MCF 10A (cell line): ENCODE measurements around the gene HSDL2. TPM values are rescaled to one million over a fixed set of nuclear protein-coding genes. Genes with fewer than 3 reads are reported as not detected.
"Not testable (repeated sequence)": the region's sequence is repeated elsewhere in the genome, so short reads cannot be mapped to it uniquely, and the experiment has no call there.

Experiments used
- BruUV-seq: library from RNA; stranded (reverse); fragments of 400-500 nt; replicated peaks from 2 replicates; lab custom pipeline; 2021; lab: Mats Ljungman, UMichigan
- CTCF ChIA-PET: fragments of 300-600 bp; sonication (Branson Sonifier 250); formaldehyde crosslinking; extraction: SDS; loops from one replicate; lab custom pipeline; 2021; ENCODE audit warnings: antibody characterized with exemption, inconsistent platforms; lab: Yijun Ruan, JAX
- POLR2A ChIA-PET: fragments of 300-600, 350-650 bp; sonication (Branson Sonifier 250); formaldehyde crosslinking; extraction: SDS; loops from one replicate; lab custom pipeline; 2020; ENCODE audit warnings: antibody characterized with exemption, inconsistent platforms; lab: Yijun Ruan, JAX
- DNase-seq: peaks from one replicate; pipeline ENCODE4 v3.0.0-alpha.2; 2018; ENCODE audit not compliant: unreplicated experiment
- H3K27ac Mint-ChIP-seq: one replicate; pipeline ENCODE4 v1.8.0; 2022; ENCODE audit warnings: mild to moderate bottlenecking, low read depth, mixed read lengths; ENCODE audit not compliant: unreplicated experiment
- H3K27me3 Mint-ChIP-seq: one replicate; pipeline ENCODE4 v1.8.0; 2022; ENCODE audit warnings: mixed read lengths; ENCODE audit not compliant: insufficient read depth, unreplicated experiment
- H3K36me3 Mint-ChIP-seq: one replicate; pipeline ENCODE4 v1.8.0; 2022; ENCODE audit warnings: mild to moderate bottlenecking, moderate library complexity, mixed read lengths; ENCODE audit not compliant: insufficient read depth, unreplicated experiment
- H3K4me1 Mint-ChIP-seq: one replicate; pipeline ENCODE4 v1.8.0; 2022; ENCODE audit warnings: mixed read lengths; ENCODE audit not compliant: insufficient read depth, unreplicated experiment
- H3K4me3 Mint-ChIP-seq: one replicate; pipeline ENCODE4 v1.8.0; 2022; ENCODE audit warnings: mild to moderate bottlenecking, moderate library complexity, mixed read lengths; ENCODE audit not compliant: unreplicated experiment
- H3K9me3 Mint-ChIP-seq: one replicate; pipeline ENCODE4 v1.8.0; 2022; ENCODE audit warnings: mixed read lengths; ENCODE audit not compliant: unreplicated experiment
- intact Hi-C: fragments of 100-400 bp; cut with micrococcal nuclease; formaldehyde crosslinking; loops from 2 replicates; pipeline ENCODE4 v1.14.1; 2022
- total RNA-seq: library from RNA; stranded (reverse); gene quantifications from 2 replicates; pipeline ENCODE4 v1.2.3, GENCODE V29; 2022
- TF ChIP-seq, protein P1 (sequence below): fragments of 200-600 bp; IDR thresholded peaks from one replicate; pipeline ENCODE4 v1.8.0; 2022; ENCODE audit warnings: antibody characterized with exemption, mild to moderate bottlenecking; ENCODE audit not compliant: unreplicated experiment

HSDL2 gene
- total RNA-seq, 1 experiment from 2014 or later: 26.7 TPM

DNA sequence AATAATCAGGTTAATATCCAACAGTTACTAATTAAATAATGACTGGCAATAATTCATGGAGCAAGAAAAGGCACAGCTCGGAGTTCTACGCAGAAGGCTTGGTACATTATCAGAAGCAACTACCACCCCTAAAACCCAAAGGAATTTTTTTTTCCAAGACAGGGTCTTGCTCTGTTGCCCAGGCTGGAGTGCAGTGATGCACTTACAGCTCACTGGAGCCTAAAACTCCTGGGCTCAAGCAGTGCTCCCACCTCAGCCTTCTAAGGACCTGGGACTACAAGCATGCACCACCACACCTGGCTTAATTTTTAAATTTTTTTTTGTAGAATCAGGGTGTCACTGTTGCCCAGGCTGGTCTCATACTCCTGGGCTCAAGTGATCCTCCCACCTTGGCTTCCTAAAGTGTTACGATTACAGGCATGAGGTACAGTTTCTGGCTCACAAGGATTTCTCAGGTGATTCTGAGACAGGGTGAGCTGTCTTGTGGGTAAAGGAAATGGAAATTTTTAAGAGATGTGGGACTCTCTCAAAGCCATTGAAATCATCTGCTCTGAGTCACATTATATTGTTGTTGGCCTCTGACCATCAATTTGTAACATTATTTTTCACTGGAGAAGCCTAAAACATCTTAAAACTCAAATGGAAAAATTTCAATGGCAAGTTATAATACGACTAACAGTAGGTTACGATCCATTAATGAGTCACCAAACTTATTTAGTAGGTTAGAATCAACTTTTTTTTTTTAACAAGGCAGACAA, 19.7 kb upstream of the HSDL2 start:
- no peaks in the 10 kb centered on the region for H3K27me3 Mint-ChIP-seq
- no TSS peak for BruUV-seq
- H3K36me3 Mint-ChIP-seq: no peaks in the 10 kb centered on the region
- ChIA-PET CTCF (interaction anchor here (0.6 to 5.0 kb wide), 31 partner anchors 10 to 482 kb away, joined by 3 to 110 read pairs (median 6); partner anchors contain the start of gene HSDL2), POLR2A (interaction anchor here (0.5 to 4.1 kb wide), 7 partner anchors 15 to 601 kb away, joined by 3 to 33 read pairs (median 4); partner anchors contain the start of gene HSDL2)
- peak overlapping the region; percentile 23 for H3K27ac Mint-ChIP-seq
- DNase-seq: peak; percentile 60
- H3K4me3 Mint-ChIP-seq: no peak overlapping the region
- H3K9me3 Mint-ChIP-seq: peaks cover 5% of the 10 kb centered on the region
- TF ChIP-seq, protein P1, sequence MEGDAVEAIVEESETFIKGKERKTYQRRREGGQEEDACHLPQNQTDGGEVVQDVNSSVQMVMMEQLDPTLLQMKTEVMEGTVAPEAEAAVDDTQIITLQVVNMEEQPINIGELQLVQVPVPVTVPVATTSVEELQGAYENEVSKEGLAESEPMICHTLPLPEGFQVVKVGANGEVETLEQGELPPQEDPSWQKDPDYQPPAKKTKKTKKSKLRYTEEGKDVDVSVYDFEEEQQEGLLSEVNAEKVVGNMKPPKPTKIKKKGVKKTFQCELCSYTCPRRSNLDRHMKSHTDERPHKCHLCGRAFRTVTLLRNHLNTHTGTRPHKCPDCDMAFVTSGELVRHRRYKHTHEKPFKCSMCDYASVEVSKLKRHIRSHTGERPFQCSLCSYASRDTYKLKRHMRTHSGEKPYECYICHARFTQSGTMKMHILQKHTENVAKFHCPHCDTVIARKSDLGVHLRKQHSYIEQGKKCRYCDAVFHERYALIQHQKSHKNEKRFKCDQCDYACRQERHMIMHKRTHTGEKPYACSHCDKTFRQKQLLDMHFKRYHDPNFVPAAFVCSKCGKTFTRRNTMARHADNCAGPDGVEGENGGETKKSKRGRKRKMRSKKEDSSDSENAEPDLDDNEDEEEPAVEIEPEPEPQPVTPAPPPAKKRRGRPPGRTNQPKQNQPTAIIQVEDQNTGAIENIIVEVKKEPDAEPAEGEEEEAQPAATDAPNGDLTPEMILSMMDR: no peak
- intact Hi-C loops: loop anchor here (2.0 to 10.0 kb wide), 2 partner anchors 273 to 595 kb away; no protein-coding TSS in a partner anchor
- peaks cover 11% of the 10 kb centered on the region for H3K4me1 Mint-ChIP-seq

DNA sequence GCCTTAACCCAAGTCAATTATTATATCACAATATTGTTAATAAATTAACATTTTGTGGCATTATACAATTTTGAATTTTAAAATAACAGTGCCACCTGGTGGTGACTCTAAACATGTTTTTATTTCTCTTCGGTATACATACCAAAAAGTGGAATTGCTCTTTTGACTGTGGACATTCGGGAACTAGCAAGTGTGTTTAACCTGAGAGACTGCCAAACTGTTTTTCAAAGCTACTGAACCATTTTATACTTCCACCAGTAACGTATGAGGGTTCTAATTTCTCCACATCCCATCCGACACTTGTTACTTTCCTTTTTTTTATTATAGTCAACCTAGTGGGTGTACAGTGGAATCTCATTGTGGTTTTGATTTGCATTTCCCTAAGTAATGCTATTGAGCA, 18.3 kb upstream of the HSDL2 start:
- H3K27me3 Mint-ChIP-seq: no peaks in the 10 kb centered on the region
- POLR2A ChIA-PET: interaction anchor here (0.6 to 4.1 kb wide), 6 partner anchors 18 to 270 kb away, joined by 3 to 33 read pairs (median 4); partner anchors contain the start of genes HSDL2 and PTBP3

DNA sequence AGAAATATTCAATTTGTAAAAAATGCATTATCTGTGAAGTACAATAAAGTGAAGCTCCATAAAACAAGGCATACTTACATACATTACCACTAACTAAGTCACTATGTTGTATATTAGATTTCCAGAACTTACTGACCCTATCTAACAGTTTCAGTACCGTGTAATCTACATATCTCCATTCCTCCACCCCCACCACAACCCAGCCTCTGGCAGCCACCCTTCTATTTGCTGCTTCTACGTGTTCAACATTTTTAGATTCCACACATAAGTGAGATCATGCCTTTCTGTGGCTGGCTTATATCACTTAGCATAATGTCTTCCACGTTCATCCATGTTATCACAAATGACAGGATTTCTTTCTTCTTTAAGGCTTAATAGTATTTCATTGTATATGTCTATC, 15.1 kb upstream of the HSDL2 start:
- Mint-ChIP-seq H3K27ac (no peak overlapping the region), H3K36me3 (no peaks in the 10 kb centered on the region), H3K9me3 (peaks cover 13% of the 10 kb centered on the region), H3K4me3 (no peak overlapping the region), H3K4me1 (peaks cover 5% of the 10 kb centered on the region), H3K27me3 (no peaks in the 10 kb centered on the region)
- intact Hi-C loops: loop anchor here (10.0 kb wide), 1 partner anchor 600 kb away; no protein-coding TSS in a partner anchor
- BruUV-seq: no TSS peak
- DNase-seq: no peak
- CTCF ChIA-PET: interaction anchor here (0.6 to 3.9 kb wide), 4 partner anchors 246 to 268 kb away, joined by 3 to 25 read pairs (median 4); no protein-coding TSS in a partner anchor
- TF ChIP-seq, protein P1: no peak
- POLR2A ChIA-PET: interaction anchor here (1.0 kb wide), 1 partner anchor 14 kb away, joined by 5 read pairs; no protein-coding TSS in a partner anchor

More for the DNA sequence above, 18.3 kb upstream of the HSDL2 start:
- BruUV-seq: no TSS peak
- Mint-ChIP-seq H3K27ac (no peak overlapping the region), H3K9me3 (peaks cover 10% of the 10 kb centered on the region), H3K4me3 (no peak overlapping the region), H3K36me3 (no peaks in the 10 kb centered on the region), H3K4me1 (peaks cover 5% of the 10 kb centered on the region)
- DNase-seq: peak; percentile 48
- TF ChIP-seq, protein P1: peak; percentile 34
- CTCF ChIA-PET: interaction anchor here (0.5 to 5.0 kb wide), 36 partner anchors 9 to 1217 kb away, joined by 3 to 110 read pairs (median 4); partner anchors contain the start of gene HSDL2
- intact Hi-C loops: loop anchor here (1.0 to 10.0 kb wide), 6 partner anchors 27 to 597 kb away; no protein-coding TSS in a partner anchor

DNA sequence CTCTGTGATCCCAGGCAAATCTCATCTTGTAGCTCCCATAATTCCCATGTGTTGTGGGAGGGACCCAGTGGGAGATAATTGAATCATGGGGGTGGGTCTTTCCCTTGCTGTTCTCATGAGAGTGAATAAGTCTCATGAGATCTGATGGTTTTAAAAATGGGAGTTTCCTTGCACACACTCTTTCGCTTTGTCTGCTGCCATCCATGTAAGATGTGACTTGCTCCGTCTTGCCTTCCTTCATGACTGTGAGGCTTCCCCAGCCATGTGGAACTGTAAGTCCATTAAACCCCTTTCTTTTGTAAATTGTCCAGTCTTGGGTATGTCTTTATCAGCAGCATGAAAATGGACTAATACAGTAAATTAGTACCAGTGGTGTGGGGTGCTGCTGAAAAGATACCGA, 14.7 kb upstream of the HSDL2 start:
- ChIA-PET POLR2A (interaction anchor here (1.0 kb wide), 1 partner anchor 14 kb away, joined by 5 read pairs; no protein-coding TSS in a partner anchor), CTCF (interaction anchor here (0.6 to 3.9 kb wide), 3 partner anchors 252 to 422 kb away, joined by 3 to 25 read pairs (median 4); no protein-coding TSS in a partner anchor)
- intact Hi-C loops: loop anchor here (10.0 kb wide), 1 partner anchor 600 kb away; no protein-coding TSS in a partner anchor
- H3K4me1 Mint-ChIP-seq, H3K4me3 Mint-ChIP-seq, DNase-seq, H3K27me3 Mint-ChIP-seq, H3K36me3 Mint-ChIP-seq, BruUV-seq, H3K27ac Mint-ChIP-seq: not testable (repeated sequence)
- peaks cover 17% of the 10 kb centered on the region for H3K9me3 Mint-ChIP-seq
